ENCODE measurements around the gene ARHGEF40. TPM values are rescaled to one million over a fixed set of nuclear protein-coding genes. Genes with fewer than 3 reads are reported as not detected.
A peak's percentile ranks its signal among the peaks of the same experiment; 100 is the strongest.

The ARHGEF40 gene
- total RNA-seq, 4 donors from 2014 or later = 10.4 to 15.7 (median 12.9) TPM

GRCh38 chr14:21037156-21037555 is 32.9 kb upstream of the ARHGEF40 start:
- Histone ChIP-seq H3K27me3 (no peaks in the 10 kb centered on the region), H3K27ac (peak overlapping the region; percentile 83 to 91 (median 86)), H3K4me1 (peaks cover 50 to 67% of the 10 kb centered on the region in 2 donors), H3K4me3 (no peak overlapping the region), H3K9me3 (no peaks in the 10 kb centered on the region), H3K36me3 (no peaks in the 10 kb centered on the region)
- intact Hi-C loops (cut with DNase I; ENCODE audit: low total_unique reads) (no loop called here), in situ Hi-C loops (cut with MboI; ENCODE audit: low sequenced_read_pairs in 4 of 4) (loop anchor here in 1 of 4 donors (25.0 kb wide), 1 partner anchor 575 kb away; the partner anchor contains the start of genes APEX1, OSGEP, PIP4P1 and PNP)
- DNase-seq = no peak
- TF ChIP-seq POLR2A (IDR thresholded peaks at IDR 0.05) (no peak), CTCF (IDR thresholded peaks at IDR 0.05 in 4 of 5, conservative IDR thresholded peaks at IDR 0.05 in 1 of 5) (no peak)
- no peak for ATAC-seq

GRCh38 chr14:21038441-21039422 is 31.4 kb upstream of the ARHGEF40 start:
- H3K4me3 ChIP-seq = peak overlapping the region in 3 of 4 donors; percentile 8 to 26 (median 19)
- H3K36me3 ChIP-seq = no peaks in the 10 kb centered on the region
- H3K4me1 ChIP-seq = peaks cover 66% of the 10 kb centered on the region in 2 donors
- peak overlapping the region; percentile 83 to 91 (median 86) for H3K27ac ChIP-seq
- intact Hi-C loops (cut with DNase I; ENCODE audit: low total_unique reads) = loop anchor here (1.0 kb wide), 4 partner anchors 13 to 577 kb away; partner anchors contain the start of genes NDRG2 and PIP4P1
- H3K27me3 ChIP-seq = no peaks in the 10 kb centered on the region
- in situ Hi-C loops (cut with MboI; ENCODE audit: low sequenced_read_pairs in 4 of 4) = loop anchor here in 1 of 4 donors (25.0 kb wide), 1 partner anchor 576 kb away; the partner anchor contains the start of genes APEX1, OSGEP, PIP4P1 and PNP
- DNase-seq (peak; percentile 93 to 98), ATAC-seq (peak; percentile 79 to 82)
- no peaks in the 10 kb centered on the region for H3K9me3 ChIP-seq
- TF ChIP-seq POLR2A (IDR thresholded peaks at IDR 0.05) (peak; percentile 41 to 44), CTCF (IDR thresholded peaks at IDR 0.05 in 4 of 5, conservative IDR thresholded peaks at IDR 0.05 in 1 of 5) (peak in 1 of 5 experiments; percentile 12)

GRCh38 chr14:21039585-21040369 is 30.3 kb upstream of the ARHGEF40 start:
- in situ Hi-C loops (cut with MboI; ENCODE audit: low sequenced_read_pairs in 4 of 4) = loop anchor here in 1 of 4 donors (25.0 kb wide), 1 partner anchor 577 kb away; the partner anchor contains the start of genes APEX1, OSGEP, PIP4P1 and PNP

More at GRCh38 chr14:21039585-21040369, 30.3 kb upstream of the ARHGEF40 start:
- intact Hi-C loops (cut with DNase I; ENCODE audit: low total_unique reads) = loop anchor here (1.0 to 10.0 kb wide), 7 partner anchors 14 to 578 kb away; partner anchors contain the start of genes NDRG2, PIP4P1 and RNASE4
- peak; percentile 53 to 68 for ATAC-seq
- H3K4me3 ChIP-seq = peak overlapping the region in 2 of 4 donors; percentile 19 to 26
- TF ChIP-seq CTCF (IDR thresholded peaks at IDR 0.05 in 4 of 5, conservative IDR thresholded peaks at IDR 0.05 in 1 of 5) (peak; percentile 77 to 84 (median 79)), POLR2A (IDR thresholded peaks at IDR 0.05) (peak in 1 of 2 donors; percentile 1)
- no peaks in the 10 kb centered on the region for H3K36me3 ChIP-seq
- no peaks in the 10 kb centered on the region for H3K9me3 ChIP-seq
- H3K4me1 ChIP-seq = peaks cover 62 to 75% of the 10 kb centered on the region in 2 donors
- peak overlapping the region; percentile 83 to 91 (median 86) for H3K27ac ChIP-seq
- no peaks in the 10 kb centered on the region for H3K27me3 ChIP-seq
- DNase-seq = peak in 1 of 2 donors; percentile 72
